Thyroid gland (tissue), 4 donors: ENCODE measurements around the gene EMC7.

Experiments
- CTCF ChIP-seq, 6 experiments: fragments of 200-600 bp in 3 of 6; fragments of 450-650 bp in 3 of 6; sonication (generic) in 3 of 6; IDR thresholded peaks; one replicate each; pipeline ENCODE4 v1.5.1; 2016 to 2019; ENCODE audit warnings: antibody characterized with exemption in 6 of 6, mild to moderate bottlenecking in 2 of 6, inconsistent platforms in 1 of 6, moderate library complexity in 1 of 6
- POLR2A ChIP-seq, 2 donors: fragments of 450-650 bp; IDR thresholded peaks; one replicate each; pipeline ENCODE4 v1.6.1; 2017; ENCODE audit warnings: antibody characterized with exemption in 2 of 2, mild to moderate bottlenecking in 2 of 2, moderate library complexity in 1 of 2

GRCh38 chr15:34147371-34148140 is 45.9 kb upstream of the EMC7 start:
- no peak for TF ChIP-seq CTCF (IDR thresholded peaks at IDR 0.05)
- TF ChIP-seq POLR2A (IDR thresholded peaks at IDR 0.05) = no peak
